Mucosa of rectum (tissue), 2 donors: ENCODE data around the gene UMAD1.

Experiments
- H3K27ac ChIP-seq, 2 donors: one replicate each; pipeline ENCODE4 v1.7.0; 2013; ENCODE audit warnings: inconsistent platforms in 2 of 2, low read depth in 2 of 2, low read length in 2 of 2
- H3K27me3 ChIP-seq, 2 donors: one replicate each; pipeline ENCODE4 v1.7.0; 2013; ENCODE audit warnings: low read length in 2 of 2; ENCODE audit not compliant: control insufficient read depth in 2 of 2, insufficient read depth in 2 of 2
- H3K36me3 ChIP-seq, 2 donors: one replicate each; pipeline ENCODE4 v1.7.0; 2013; ENCODE audit warnings: low read length in 2 of 2; ENCODE audit not compliant: control insufficient read depth in 2 of 2, insufficient read depth in 2 of 2
- H3K4me1 ChIP-seq, 2 donors: one replicate each; pipeline ENCODE4 v1.7.0; 2013; ENCODE audit warnings: low read length in 2 of 2, mild to moderate bottlenecking in 1 of 2; ENCODE audit not compliant: control insufficient read depth in 2 of 2, insufficient read depth in 2 of 2
- H3K4me3 ChIP-seq, 2 donors: one replicate each; pipeline ENCODE4 v1.7.0; 2013; ENCODE audit warnings: low read length in 2 of 2
- H3K9ac ChIP-seq, 2 donors: one replicate each; pipeline ENCODE4 v1.7.0; 2013; ENCODE audit warnings: low read length in 2 of 2, low read depth in 1 of 2, mild to moderate bottlenecking in 1 of 2
- H3K9me3 ChIP-seq, 2 donors: one replicate each; pipeline ENCODE4 v1.7.0; 2013; ENCODE audit warnings: low read length in 2 of 2; ENCODE audit not compliant: control insufficient read depth in 2 of 2
- donor health status: healthy.
- donor health status: Normal muscosa, but diverticular disease.

UMAD1 gene

GRCh38 chr7:7640221-7641128 lies at the start of gene UMAD1:
UMAD1 (plus strand) TSS chr7:7640752; CDS start chr7:7673372, 32,620 bp downstream.
- peak within 1 kb of the TSS; percentile 89 to 94 for H3K9ac ChIP-seq
- peak within 1 kb of the TSS; percentile 96 to 97 for H3K4me3 ChIP-seq
- H3K9me3 ChIP-seq, result no peaks in the 10 kb centered on the region
- no peaks in the 10 kb centered on the region for H3K27me3 ChIP-seq
- peaks cover 10 to 25% of the 10 kb centered on the region in 2 donors for H3K4me1 ChIP-seq
- peak within 1 kb of the TSS; percentile 92 to 94 for H3K27ac ChIP-seq
- peaks cover 0 to 4% of the 10 kb centered on the region in 2 donors for H3K36me3 ChIP-seq

GRCh38 chr7:7595451-7595850 lies 45.1 kb upstream of the UMAD1 start:
- peaks cover 11 to 17% of the 10 kb centered on the region in 2 donors for H3K36me3 ChIP-seq
- no peak overlapping the region for H3K9ac ChIP-seq
- H3K4me1 ChIP-seq, result no peaks in the 10 kb centered on the region
- H3K9me3 ChIP-seq, result no peaks in the 10 kb centered on the region
- H3K27ac ChIP-seq, result no peak overlapping the region
- no peaks in the 10 kb centered on the region for H3K27me3 ChIP-seq
- no peak overlapping the region for H3K4me3 ChIP-seq

DNA sequence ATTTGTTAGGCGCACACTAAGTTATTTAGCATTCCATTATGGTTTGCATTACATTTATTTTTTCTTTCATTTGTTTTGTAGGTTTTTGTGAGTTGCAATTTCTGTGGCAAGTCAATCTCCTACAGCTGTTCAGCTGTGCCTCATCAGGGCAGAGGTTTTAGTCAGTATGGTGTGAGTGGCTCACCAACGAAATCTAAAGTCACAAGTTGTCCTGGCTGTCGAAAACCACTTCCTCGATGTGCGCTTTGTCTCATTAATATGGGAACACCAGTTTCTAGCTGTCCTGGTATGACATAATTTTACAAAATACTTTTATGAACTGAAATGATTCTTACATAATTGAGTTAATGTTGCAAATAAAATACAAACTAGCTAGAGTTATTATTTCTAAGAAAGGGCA lies 44.4 kb upstream of the UMAD1 start:
- Histone ChIP-seq H3K4me3 (no peak overlapping the region), H3K9me3 (no peaks in the 10 kb centered on the region), H3K9ac (no peak overlapping the region), H3K27me3 (no peaks in the 10 kb centered on the region), H3K4me1 (no peaks in the 10 kb centered on the region), H3K36me3 (peaks cover 9 to 14% of the 10 kb centered on the region in 2 donors), H3K27ac (no peak overlapping the region)

DNA sequence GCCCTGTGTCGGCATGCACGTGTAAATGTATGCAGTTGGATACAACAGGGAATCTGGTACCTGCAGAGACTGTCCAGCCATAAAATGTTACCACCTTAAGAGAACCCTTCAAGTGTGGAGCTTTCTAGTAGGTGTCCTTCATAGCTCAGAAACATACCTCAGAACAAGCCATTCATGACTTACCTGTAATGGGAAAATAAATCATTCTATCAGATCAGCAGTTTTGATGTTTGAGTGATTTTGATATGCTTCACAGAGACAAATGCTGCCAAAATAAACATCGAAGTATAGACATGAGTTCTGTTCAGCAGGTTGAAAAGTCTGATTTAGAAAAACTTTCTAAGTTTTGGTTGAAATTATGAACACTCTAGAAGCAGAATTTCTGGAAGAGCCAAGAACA lies 33.5 kb upstream of the UMAD1 start:
- H3K4me3 ChIP-seq, result no peak overlapping the region
- H3K4me1 ChIP-seq, result no peaks in the 10 kb centered on the region
- H3K36me3 ChIP-seq, result peaks cover 0 to 8% of the 10 kb centered on the region in 2 donors
- H3K27me3 ChIP-seq, result no peaks in the 10 kb centered on the region
- H3K9ac ChIP-seq, result peak overlapping the region in 1 of 2 donors; percentile 9
- no peak overlapping the region for H3K27ac ChIP-seq
- H3K9me3 ChIP-seq, result no peaks in the 10 kb centered on the region

DNA sequence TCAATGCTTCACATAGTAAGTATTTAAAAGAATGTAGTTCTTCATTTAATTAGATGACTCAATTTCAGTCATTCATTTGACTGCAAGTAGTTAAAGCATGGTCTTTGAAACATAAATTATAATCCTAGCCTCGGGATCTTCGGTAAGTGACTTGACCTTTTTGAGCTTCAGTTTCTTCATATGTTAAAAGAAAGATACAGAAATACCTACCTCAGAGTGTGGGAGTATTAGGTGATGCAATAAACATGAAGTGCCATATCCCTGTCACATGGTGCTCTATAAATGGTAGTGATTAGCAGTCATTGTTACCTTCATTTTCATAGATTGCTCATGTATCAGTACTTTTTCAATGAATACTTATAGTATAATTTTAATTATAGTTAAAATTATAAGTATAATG lies 31.2 kb upstream of the UMAD1 start:
- Histone ChIP-seq H3K27me3 (no peaks in the 10 kb centered on the region), H3K9ac (no peak overlapping the region), H3K9me3 (no peaks in the 10 kb centered on the region), H3K4me1 (no peaks in the 10 kb centered on the region), H3K27ac (no peak overlapping the region), H3K4me3 (no peak overlapping the region), H3K36me3 (peaks cover 0 to 8% of the 10 kb centered on the region in 2 donors)

DNA sequence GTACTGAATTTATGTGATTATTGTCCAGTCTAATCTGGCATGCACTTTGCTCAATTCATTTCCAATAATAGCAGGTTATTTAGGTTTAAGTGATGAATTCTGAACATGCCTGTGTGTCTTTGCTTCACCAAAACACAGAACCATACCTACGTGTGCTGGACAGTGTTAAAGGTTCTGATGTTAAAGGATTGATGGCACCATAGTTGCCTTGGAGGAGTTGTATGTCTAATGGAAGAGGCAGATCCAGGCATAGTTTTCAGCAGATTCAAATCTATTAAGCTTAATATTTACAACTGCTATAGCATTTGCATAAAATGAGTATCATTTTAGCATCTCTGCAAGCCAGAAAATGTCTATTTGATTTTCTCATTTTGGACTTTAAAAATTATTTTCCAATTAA lies 28.0 kb upstream of the UMAD1 start:
- Histone ChIP-seq H3K9me3 (no peaks in the 10 kb centered on the region), H3K9ac (no peak overlapping the region), H3K4me1 (no peaks in the 10 kb centered on the region), H3K27me3 (no peaks in the 10 kb centered on the region), H3K36me3 (peaks cover 0 to 2% of the 10 kb centered on the region in 2 donors), H3K4me3 (no peak overlapping the region), H3K27ac (no peak overlapping the region)

DNA sequence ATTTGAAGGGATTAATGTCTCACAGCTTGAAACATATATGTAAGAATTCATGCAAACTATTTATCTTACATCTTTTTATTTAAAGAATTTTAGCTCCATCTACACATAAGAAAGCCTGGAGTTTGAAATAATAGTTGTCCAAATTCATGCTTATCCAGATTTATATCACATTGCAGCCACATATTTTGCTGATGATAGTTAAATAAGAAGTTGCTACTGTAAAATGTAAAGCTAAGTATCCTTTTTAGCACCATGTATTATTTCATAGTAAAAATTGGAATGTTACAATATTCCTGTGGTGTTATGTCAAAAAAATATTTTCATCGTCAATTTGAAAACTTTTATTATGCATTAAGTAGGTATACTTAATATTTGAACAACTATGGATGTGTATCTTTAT lies 27.3 kb upstream of the UMAD1 start:
- no peak overlapping the region for H3K9ac ChIP-seq
- H3K4me1 ChIP-seq, result no peaks in the 10 kb centered on the region
- H3K9me3 ChIP-seq, result no peaks in the 10 kb centered on the region
- H3K27me3 ChIP-seq, result no peaks in the 10 kb centered on the region
- no peaks in the 10 kb centered on the region for H3K36me3 ChIP-seq
- no peak overlapping the region for H3K4me3 ChIP-seq
- no peak overlapping the region for H3K27ac ChIP-seq

DNA sequence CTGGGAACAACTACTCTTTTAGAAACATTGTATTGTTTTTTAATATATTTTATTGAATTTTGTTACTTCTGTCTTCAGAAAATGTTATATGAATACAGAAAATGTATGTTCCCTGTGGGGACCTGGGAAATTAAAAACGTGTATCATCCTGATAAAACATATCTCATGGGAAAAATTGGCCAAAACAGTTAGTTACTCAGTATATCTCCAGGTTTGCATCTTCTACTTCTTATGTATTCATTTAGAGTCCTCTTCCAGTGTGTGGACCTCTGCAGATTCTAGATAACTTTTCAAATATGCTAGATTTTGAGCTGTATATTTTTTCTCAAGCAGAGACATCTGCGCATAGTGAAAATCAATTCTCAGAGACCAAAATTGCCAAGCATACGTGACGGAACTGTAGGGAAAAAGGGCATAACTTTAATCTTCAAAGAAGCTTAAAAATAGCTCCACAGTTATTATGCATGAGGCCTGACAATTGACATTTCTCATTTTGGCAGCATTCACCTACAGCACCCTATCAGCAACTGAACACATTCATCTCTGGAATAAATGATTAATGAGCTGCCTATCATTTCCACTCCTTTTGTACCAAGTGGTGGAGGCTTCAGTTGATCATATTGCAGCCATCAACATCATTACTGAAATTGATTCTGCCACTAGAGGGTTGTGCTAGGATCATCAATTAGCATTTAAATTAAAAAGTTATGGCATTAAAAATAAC lies 26.4 kb upstream of the UMAD1 start:
- no peaks in the 10 kb centered on the region for H3K4me1 ChIP-seq
- H3K4me3 ChIP-seq, result no peak overlapping the region
- H3K27ac ChIP-seq, result no peak overlapping the region
- H3K36me3 ChIP-seq, result no peaks in the 10 kb centered on the region
- no peaks in the 10 kb centered on the region for H3K27me3 ChIP-seq
- no peaks in the 10 kb centered on the region for H3K9me3 ChIP-seq
- H3K9ac ChIP-seq, result no peak overlapping the region

DNA sequence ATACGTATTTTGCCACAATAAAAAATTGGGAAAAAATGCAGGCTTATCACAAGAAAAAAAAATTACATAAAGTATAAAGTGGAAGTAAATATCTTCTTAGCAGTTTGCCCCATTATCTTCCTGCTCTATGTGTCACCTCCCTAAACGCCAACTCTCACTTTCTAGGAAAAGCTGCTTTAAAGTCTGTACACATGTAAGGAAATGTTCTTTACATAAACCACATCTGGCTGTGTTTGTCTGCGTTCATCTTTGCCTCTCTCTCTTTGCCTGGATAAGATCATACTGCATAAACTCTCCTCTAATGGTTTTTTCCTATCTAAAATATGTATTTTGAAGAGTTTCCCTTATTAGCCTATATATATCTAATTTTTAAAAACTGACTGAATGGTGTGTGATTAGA lies 23.0 kb upstream of the UMAD1 start:
- no peak overlapping the region for H3K27ac ChIP-seq
- no peak overlapping the region for H3K9ac ChIP-seq
- H3K4me3 ChIP-seq, result no peak overlapping the region
- no peaks in the 10 kb centered on the region for H3K36me3 ChIP-seq
- H3K4me1 ChIP-seq, result no peaks in the 10 kb centered on the region
- no peaks in the 10 kb centered on the region for H3K9me3 ChIP-seq
- no peaks in the 10 kb centered on the region for H3K27me3 ChIP-seq

GRCh38 chr7:7618410-7618809 lies 22.1 kb upstream of the UMAD1 start:
- no peak overlapping the region for H3K4me3 ChIP-seq
- no peak overlapping the region for H3K9ac ChIP-seq
- H3K27ac ChIP-seq, result no peak overlapping the region
- H3K36me3 ChIP-seq, result no peaks in the 10 kb centered on the region
- H3K27me3 ChIP-seq, result no peaks in the 10 kb centered on the region
- H3K4me1 ChIP-seq, result no peaks in the 10 kb centered on the region
- H3K9me3 ChIP-seq, result no peaks in the 10 kb centered on the region
